NCI-H2029 treated with DMSO at 0.1 percent for 48 hours (cell line): Measurements from ENCODE around the gene KCNJ5.
"Not testable (repeated sequence)": the region's sequence is repeated elsewhere in the genome, so short reads cannot be mapped to it uniquely, and the experiment has no call there.

Source experiments
- DNase-seq: peaks from one replicate; lab custom pipeline; 2025; lab: John Stamatoyannopoulos, UW

The KCNJ5 gene

DNA sequence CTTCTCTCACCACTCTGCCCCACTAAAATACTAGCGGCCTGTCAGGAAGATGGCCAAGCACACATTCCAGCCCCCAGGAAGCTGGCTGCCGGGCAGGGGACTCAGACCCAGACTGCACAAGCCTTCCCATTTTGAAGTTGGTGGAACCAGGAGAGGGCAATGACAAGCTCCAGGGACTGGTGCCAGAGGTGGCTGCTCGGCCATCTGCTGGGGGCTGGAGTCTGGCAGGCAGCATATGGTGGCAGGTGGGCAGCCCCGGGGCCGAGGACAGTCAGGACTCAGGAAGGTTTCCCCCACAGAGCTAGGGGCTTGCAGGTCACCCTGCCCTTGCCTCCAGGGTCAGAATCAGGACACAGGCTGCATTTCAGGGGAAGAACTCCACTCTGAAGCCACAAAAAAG lies 22.6 kb downstream of the KCNJ5 start:
- no peak for DNase-seq

DNA sequence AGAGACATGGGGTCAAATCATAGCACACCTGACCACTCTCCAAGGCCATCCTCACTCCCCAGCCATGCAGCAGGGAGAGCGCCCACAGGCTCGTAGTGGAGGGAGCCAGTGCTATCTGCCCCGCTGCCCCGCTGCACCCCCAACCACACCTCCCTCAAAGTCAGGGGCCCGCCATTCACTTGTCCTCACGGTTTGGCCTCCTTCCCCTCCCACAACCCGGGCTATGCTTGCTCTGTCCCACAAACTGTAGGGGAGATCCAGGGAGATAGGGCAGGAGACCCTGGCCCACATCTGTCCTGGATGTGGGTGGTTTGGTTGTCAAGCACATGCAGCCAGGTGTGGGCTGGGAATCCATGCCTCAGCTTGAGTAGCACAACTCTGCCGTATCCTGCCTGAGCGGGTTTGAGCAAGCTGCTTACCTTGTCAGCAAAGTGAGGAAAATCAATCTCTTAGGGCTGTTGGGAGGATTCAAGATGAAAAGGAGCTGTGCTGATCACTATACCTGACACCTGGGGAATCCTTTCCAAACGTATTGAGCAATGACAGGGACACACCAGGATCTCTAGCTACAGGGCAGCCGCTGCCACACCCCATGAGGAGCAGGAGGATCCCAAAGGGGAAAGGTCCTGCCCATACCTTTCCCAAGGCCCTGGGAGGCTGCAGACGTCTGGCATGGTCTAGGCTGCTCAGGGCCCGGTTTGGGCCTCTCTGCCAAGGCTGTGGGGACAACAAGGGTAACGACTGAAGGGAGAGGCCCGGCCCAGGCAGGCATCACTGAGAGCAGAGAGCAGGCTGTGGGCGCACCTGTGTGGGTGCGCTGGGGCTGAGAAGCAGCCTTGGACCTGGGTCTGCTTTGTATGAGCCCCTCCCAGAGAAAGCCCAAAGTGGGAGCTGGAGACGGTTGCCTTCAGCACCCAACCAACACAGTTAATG lies 23.3 kb downstream of the KCNJ5 start:
- no peak for DNase-seq

DNA sequence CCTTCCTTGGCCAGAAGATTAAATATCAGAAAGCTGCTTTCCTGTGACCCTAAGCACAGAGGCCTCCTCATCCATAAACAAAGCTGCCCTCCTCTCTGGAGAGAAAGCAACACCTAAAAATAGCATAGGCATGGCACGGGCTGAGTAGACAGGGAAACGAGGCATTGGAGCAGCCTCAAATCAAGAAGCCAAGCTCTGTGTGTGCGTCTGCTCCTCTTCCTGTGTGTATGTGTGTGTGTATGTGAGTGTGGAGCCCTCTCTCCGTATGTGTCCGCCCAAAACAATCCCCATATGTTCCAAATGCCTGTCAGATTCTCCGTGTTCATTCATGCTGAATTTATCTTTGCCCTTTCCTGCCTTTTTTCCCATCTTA lies 24.0 kb downstream of the KCNJ5 start:
- DNase-seq, result no peak

DNA sequence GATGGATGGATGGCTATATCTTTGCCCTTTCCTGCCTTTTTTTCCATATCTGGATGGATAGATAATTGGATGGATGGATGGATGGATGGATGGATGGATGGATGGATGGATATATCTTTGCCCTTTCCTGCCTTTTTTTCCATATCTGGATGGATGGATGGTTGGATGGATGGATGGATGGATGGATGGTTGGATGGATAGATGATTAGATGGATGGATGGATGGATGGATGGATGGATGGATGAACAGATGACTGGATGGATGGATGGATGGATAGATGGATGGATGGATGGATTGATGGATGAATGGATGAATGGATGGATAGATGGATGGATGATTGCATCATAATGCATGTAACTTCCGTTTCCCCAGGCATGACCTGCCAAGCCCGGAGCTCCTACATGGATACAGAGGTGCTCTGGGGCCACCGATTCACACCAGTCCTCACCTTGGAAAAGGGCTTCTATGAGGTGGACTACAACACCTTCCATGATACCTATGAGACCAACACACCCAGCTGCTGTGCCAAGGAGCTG lies 24.9 kb downstream of the KCNJ5 start:
- no peak for DNase-seq

DNA sequence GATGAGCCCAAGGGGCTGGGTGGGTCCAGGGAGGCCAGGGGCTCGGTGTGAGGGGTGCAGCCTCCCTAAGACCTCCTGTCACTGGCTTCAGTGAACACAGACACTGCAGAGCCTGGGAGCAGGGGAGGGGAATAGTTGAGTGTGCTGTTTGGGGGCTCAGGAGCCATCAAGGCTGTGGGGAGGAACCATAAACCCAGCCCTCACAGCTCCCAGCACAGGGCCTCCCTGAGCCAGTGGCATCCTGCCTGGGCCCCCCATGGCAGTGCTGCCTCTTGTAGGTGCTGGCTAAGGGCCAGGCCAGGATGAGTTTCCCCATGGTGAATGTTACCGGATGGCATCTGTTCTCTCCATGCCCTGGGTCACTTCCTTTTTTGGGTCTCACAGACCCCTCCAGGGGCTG lies 25.5 kb downstream of the KCNJ5 start:
- DNase-seq, result no peak

DNA sequence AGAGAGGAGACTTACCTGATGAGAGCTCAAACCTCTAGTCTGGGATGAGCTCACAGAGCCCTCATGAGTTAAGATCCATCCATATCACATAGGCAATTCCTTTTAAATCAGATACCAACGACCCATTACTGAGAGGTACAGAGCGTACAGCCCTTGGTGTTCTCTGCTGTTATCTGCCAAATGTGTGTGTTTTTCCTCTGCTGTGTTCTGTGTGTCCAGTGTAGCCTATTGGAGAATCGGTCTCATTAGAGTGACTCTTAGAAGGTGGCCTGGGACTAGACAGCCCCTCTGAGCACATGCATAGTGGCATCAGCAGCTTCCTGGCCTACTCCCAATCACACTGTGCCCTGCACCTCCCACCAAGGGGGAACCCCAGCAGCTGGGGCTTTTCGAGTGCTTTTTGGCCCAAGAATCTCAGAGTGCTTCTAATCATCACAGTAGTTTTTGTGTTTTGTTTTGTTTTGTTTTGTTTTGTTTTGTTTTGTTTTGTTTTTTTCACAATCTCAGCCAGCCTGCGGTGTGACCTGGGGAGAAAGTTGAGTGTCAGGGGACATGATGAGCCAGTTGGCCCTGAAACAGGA lies 26.1 kb downstream of the KCNJ5 start:
- no peak for DNase-seq

DNA sequence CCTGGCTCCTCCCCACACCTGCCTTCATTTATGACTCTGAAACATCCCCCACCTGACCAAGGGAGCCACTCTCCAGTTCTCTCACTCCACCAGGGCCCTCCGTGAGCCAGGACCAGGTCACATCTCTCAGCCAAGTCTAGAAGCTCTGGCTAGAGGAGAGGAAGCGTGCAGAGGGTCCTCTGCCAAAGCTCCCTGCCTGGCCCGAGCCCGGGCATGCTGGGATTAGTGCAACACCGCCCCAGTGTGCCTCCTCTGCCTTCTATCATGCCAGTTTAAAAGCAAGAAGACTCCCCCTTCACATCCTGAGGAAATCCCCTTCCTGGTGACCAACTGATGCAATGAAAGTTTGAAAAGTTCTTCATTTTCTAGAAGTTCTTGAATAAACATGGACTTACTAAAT lies 28.1 kb downstream of the KCNJ5 start:
- DNase-seq, result no peak

DNA sequence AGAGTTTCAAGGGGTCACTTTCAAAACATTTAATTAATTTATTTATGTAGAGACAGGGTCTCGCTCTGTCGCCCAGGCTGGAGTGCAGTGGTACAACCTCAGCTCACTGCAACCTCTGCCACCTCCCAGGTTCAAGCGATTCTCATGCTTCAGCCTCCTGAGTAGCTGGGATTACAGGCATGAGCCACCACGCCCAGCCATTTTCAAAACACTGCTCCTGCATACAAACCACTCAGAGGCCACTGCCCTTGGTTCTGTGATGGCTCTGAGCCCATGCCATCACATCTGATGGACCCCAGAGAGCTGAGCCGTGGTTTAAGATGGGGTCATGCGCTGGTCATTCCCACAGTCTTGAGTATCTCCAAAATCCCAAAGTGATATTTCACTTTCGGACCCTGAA lies 28.5 kb downstream of the KCNJ5 start:
- DNase-seq, result not testable (repeated sequence)

DNA sequence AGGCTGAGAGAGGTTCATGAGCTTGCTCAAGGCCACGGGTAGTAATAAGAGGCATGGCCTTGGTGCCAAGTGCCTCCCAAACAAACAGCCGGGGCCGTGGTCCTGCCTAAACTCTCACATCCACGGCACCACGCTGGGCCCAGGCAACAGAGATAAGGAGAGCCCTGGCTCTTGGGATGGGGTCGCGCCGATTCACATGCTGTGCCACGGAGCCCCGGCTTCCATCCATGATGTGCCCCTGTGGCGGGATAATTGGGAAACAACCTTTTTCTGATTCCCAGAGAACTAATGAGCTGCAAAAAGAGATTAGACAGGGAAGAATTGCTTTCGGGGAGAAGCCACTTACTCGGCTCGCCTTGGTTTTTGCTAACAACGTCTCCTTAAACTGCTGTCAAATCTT lies 29.5 kb downstream of the KCNJ5 start:
- DNase-seq, result no peak

DNA sequence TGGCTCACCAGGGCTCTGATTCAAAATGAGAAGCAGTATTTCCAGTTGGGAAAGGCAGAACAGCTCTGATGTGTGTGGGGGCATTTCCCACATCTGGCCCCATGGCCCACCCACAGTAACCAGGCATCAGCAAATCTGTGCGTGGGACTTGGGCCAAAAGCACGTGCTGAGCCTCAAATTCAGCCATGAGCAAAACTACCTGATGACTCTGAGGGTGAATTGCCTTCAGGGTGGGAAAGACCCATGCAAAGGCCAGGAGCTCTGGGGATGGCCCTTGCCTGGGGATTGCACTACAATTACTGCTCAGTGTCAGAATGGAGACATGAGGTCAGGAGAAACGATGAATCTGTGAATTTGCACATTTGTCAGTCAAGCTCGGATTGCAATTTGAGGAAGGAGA lies 30.6 kb downstream of the KCNJ5 start:
- DNase-seq, result no peak

DNA sequence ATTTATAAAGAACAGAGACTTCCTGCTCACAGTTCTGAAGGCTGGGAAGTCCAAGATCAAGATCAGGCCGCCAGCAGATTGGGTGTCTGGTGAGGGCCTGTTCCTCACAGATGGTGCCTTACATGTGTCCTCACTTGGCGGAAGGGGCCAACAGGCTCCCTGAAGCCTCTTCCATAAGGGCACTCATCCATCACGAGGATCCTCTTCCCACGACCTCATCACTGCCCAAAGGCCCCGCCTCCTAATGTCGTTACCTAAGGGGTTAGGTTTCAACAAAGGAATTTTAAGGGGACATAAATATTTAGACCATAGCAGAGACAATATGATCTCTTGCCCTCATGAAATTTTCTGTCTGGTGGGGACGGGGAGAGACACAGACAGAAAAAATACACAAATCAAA lies 32.9 kb downstream of the KCNJ5 start:
- DNase-seq, result no peak

DNA sequence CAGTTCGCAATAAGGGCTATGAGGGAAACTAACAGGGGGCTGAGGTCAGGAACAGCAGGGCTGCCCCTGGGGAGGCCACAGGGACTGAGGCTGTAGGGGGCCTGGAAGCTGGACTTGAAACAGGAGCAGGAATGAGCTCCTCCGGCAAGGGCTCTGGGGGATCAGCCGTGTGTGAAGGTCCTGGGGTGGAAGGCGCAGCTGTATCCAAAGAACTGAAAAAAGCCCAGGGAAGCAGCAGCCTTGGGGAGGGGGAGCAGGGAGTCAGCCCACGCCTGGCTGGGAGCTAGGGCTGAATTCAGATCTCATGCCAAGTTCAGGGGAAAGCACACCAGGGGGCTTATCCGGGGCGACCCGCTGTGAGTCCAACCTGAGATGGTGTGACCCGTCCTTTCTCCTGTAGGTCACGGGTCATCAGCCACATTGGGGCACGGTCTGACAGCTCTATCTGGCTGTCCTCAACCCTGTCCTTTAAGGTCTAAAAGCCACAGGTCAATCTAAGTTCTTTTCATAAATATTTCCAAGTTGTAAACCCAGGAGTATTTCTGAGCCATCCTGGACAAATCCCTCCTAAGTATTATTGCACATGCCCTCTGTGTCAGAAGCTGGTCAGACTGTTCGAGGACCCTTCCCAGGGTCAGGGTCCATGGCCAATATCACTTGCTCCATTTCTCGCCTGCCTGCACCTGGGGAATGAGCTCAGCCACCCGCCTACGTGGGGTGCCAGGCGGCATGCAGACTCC lies 33.5 kb downstream of the KCNJ5 start:
- no peak for DNase-seq

DNA sequence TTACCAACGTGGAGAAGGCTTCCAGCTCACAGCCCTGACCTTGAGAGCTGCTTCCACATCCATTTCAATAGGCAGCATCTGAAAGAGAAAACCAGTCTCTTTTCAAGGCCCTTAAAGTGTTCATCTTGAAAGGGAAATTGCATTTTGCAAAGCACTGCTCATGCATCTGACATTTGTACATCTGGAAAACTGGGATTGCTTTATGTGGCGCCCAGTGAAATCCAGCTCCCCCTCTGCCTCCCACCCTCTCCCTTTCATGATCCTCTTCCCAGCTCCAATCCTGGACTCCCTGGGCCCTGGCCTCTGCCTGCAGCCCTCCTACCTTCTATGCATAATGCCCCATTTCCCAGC lies 34.1 kb downstream of the KCNJ5 start:
- no peak for DNase-seq

DNA sequence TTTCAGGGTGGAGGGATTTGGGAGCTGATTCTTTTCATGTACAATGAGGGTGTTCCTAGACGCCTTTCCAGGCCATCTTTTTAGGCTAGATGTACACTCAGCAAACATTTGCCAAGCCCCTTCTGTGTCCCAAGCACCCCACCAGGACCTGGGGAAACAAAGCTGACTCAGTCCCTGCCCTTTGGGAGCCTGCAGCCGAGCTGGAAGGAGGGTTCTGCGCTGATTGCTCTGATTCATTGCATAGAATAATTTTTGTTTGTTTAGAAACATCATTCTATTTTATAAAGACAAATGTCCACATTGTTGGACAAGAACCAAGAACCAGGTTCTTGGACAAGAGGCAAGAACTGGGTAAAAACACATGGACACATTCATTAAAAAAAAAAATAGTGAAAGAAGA lies 34.8 kb downstream of the KCNJ5 start:
- DNase-seq, result no peak

DNA sequence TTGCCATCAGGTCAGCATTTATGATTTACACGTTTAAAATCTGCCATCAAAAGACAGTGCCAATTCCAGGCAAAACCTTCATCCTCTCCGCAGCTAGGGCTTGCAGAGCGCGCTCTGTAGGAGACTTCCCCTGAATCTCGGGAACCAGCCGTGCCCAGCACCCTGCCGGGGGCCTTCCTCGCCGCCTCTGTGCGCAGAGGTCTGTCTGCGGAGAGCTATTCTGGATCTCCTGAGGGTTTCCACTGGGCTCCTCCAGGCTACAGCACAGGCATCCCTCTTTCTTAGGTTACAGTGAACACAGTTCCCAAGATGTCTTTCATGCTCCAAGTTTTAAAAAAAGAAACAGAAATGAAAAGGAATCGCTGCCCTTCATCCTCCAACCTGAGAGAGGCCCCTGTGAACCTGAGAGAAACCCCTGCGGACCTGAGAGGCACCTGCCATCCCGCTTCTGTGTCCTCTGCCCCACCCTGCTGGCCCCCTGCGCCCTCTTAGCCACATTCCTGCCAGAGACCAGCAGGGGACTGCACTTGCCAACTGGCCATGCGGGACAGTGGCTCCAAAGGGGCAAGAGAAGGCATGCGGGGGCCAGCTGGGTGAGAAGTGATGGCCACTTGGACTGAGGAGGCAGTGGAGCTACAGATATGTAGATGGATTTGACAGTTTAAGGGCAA lies 35.4 kb downstream of the KCNJ5 start:
- no peak for DNase-seq

DNA sequence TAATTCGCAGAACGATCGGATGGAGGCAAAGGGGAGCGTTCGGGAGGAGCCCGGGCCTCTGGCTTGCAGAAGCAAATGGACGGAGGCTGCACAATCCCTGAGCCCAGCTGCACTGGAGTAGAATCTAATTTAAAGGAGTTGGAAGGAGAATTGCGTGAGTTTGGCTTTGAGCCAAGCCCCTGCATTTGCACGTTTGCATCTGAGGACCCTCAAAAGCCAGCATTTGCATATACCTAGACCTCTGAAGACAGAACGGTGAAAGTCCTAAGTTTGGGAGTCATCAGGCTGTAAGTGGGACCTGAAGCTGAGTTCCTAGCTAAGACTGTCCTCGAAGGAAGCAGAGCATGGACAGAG lies 35.9 kb downstream of the KCNJ5 start:
- DNase-seq, result no peak

DNA sequence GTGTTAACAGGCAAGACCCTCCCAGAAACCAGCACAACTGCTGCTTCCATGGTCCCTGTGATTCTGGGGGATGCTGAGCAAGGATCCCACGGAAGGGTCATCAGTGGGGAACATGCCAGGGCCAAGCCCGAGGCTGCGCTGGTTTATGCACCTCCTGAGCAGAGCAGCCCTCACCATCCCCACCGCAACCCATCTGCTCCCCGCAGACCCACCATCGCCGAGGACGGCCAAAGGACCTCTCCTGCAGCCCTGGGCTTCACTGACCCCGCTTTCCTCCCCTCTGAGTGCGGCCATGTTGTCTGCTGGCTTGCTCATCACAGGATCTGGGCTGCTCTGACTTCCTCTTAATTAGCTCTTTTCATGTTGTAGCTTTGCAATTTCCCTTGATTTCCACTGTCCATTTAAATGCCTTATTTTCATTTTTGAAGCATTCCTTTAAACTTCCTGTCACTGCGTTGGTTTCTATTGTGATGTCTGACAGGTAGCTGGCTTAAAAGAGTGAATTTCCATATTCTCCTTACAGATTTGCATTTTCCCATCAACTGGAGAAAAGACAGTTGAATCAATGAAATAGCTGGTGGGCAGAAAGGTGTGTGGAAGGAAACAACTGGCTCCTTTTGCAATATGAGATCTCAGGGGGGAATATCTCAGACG lies 36.7 kb downstream of the KCNJ5 start:
- no peak for DNase-seq

DNA sequence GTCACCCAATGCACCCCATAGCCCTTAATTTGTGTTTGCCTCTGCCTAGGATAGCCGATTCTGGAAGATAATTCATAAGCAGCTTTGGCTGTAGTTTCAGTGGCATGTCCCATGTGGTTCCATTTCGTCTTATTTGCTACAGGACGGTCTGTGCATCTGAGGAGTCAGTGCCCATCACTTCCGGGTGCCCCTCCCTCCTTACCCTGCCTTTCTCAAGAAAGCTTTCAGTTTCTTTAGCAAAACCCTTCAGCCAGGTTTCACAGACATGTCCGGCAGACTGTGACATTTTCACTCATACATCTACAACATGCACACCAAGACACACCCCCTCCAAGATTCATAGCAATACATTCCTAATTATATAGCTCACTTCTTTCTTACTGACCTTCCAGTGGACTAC lies 37.2 kb downstream of the KCNJ5 start:
- no peak for DNase-seq

DNA sequence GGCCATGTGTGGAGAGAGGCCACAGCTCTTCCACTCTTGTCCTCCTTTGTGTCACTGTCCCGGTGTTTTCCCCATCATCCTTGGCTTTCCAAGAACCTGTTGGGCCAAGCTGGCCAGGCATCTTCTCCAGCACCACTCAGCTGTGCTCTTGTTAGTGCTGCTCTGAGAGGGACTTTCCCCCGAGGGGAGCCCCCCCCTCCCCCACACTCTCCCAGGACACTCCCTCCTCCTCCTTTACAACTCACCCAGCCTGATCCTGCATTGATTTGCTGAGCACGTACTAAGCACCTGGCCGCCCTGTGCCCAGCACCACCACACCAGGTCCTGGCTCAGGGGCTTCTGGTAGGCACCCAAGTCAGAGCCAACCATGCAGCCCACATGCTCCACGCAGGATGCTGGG lies 38.3 kb downstream of the KCNJ5 start:
- no peak for DNase-seq

DNA sequence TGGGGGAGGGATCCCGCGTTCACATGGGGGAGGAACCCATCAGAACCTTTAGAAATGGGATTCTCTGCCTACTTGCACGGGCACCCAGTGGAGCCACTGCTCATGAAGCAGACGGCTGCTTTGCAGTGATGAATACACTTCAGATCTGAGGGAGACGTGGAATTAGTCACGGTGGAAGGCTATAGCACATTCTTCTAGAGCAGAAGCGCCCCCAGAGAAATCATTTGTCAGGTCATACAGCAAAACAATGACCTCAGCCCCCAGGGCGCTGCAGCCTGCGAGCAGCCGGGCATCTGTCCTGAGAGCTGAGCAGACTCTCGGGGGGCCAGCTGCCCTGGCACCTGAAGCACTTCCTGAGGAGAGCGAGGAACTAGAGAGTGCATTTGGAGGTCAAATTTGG lies 38.8 kb downstream of the KCNJ5 start:
- DNase-seq, result no peak

DNA sequence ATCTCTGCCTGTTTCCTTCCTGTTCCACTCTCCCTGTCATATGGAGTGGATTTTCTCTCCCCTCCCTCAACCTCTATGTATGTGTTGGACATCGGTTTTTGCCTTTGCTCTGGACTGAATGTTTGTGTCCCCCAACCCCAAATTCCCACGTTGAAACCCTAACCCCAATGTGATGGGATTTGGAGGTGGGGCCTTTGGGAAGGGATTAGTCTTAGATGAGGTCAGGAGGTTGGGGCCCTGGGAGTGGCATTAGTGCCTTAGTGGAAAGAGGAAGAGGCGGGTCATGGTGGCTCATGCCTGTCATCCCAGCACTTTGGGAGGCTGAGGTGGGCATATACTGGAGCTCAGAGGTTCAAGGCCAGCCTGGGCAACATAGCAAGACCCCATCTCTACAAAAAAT lies 39.9 kb downstream of the KCNJ5 start:
- no peak for DNase-seq

DNA sequence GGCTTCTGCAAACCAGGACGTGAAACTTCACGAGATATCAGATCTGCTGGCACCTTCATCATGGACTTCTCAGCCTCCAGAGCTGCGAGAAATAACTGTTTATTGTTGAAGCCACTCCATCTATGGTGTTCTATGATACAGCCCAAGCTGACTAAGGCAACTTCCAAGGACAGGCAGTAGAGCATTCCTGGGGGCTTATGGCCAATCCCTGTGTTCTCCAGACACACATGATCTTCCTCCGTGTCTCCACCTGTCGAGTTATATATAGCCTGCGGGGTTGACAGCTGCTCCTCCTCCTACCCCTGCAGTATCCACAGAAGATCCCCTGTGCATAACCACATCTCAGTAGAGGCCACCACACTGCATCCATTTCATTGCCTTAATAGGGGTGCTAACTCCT lies 40.5 kb downstream of the KCNJ5 start:
- DNase-seq, result no peak
